ENCODE measurements around the gene CYB5RL.

CYB5RL gene

GRCh38 chr1:54225986-54226559 lies 26.2 kb upstream of the CYB5RL start:
- Histone ChIP-seq H3K4me1 (peaks cover 0 to 35% (median 23%) of the 10 kb centered on the region in 4 donors), H3K36me3 (peaks cover 0 to 70% (median 22%) of the 10 kb centered on the region in 3 donors), H3K9me3 (no peaks in the 10 kb centered on the region), H3K27me3 (no peaks in the 10 kb centered on the region), H3K27ac (peak overlapping the region in 1 of 2 donors; percentile 74), H3K4me3 (no peak overlapping the region)
- intact Hi-C loops (cut with DNase I; ENCODE audit: low total_unique reads): loop anchor here (10.0 kb wide), 1 partner anchor 259 kb away; no protein-coding TSS in a partner anchor
- DNase-seq: no peak
- no peak for TF ChIP-seq CTCF (IDR thresholded peaks at IDR 0.05)

GRCh38 chr1:54225378-54225777 lies 25.5 kb upstream of the CYB5RL start:
- Histone ChIP-seq H3K4me3 (no peak overlapping the region), H3K9me3 (no peaks in the 10 kb centered on the region), H3K4me1 (peaks cover 0 to 42% (median 24%) of the 10 kb centered on the region in 4 donors), H3K36me3 (peaks cover 0 to 70% (median 16%) of the 10 kb centered on the region in 3 donors), H3K27ac (no peak overlapping the region), H3K27me3 (no peaks in the 10 kb centered on the region)
- TF ChIP-seq CTCF (IDR thresholded peaks at IDR 0.05): no peak
- intact Hi-C loops (cut with DNase I; ENCODE audit: low total_unique reads): loop anchor here (10.0 kb wide), 1 partner anchor 259 kb away; no protein-coding TSS in a partner anchor
- DNase-seq: no peak

- H3K27ac ChIP-seq: no peak overlapping the region
- H3K4me3 ChIP-seq: no peak overlapping the region
- peaks cover 0 to 49% (median 32%) of the 10 kb centered on the region in 4 donors for H3K4me1 ChIP-seq
- H3K9me3 ChIP-seq: no peaks in the 10 kb centered on the region
- no peaks in the 10 kb centered on the region for H3K27me3 ChIP-seq
- H3K36me3 ChIP-seq: peaks cover 0 to 65% (median 16%) of the 10 kb centered on the region in 3 donors
- no peak for TF ChIP-seq CTCF (IDR thresholded peaks at IDR 0.05)
- no peak for DNase-seq
- intact Hi-C loops (cut with DNase I; ENCODE audit: low total_unique reads): loop anchor here (10.0 kb wide), 1 partner anchor 261 kb away; no protein-coding TSS in a partner anchor
Observed at GRCh38 chr1:54224233-54224632, 24.4 kb upstream of the CYB5RL start.

- H3K4me3 ChIP-seq: no peak overlapping the region
- H3K4me1 ChIP-seq: peaks cover 0 to 49% (median 33%) of the 10 kb centered on the region in 4 donors
- no peaks in the 10 kb centered on the region for H3K27me3 ChIP-seq
- H3K36me3 ChIP-seq: peaks cover 2 to 65% (median 18%) of the 10 kb centered on the region in 3 donors
- DNase-seq: no peak
- H3K9me3 ChIP-seq: no peaks in the 10 kb centered on the region
- intact Hi-C loops (cut with DNase I; ENCODE audit: low total_unique reads): loop anchor here (10.0 kb wide), 1 partner anchor 261 kb away; no protein-coding TSS in a partner anchor
- TF ChIP-seq CTCF (IDR thresholded peaks at IDR 0.05): no peak
- no peak overlapping the region for H3K27ac ChIP-seq
Observed at GRCh38 chr1:54223441-54224202, 23.8 kb upstream of the CYB5RL start.

- no peak overlapping the region for H3K4me3 ChIP-seq
- H3K9me3 ChIP-seq: no peaks in the 10 kb centered on the region
- H3K36me3 ChIP-seq: peaks cover 11 to 65% (median 18%) of the 10 kb centered on the region in 3 donors
- no peak for DNase-seq
- intact Hi-C loops (cut with DNase I; ENCODE audit: low total_unique reads): loop anchor here (10.0 kb wide), 1 partner anchor 262 kb away; no protein-coding TSS in a partner anchor
- no peak for TF ChIP-seq CTCF (IDR thresholded peaks at IDR 0.05)
- H3K4me1 ChIP-seq: peaks cover 0 to 40% (median 24%) of the 10 kb centered on the region in 4 donors
- no peaks in the 10 kb centered on the region for H3K27me3 ChIP-seq
- no peak overlapping the region for H3K27ac ChIP-seq
Observed at GRCh38 chr1:54222711-54223110, 22.9 kb upstream of the CYB5RL start.

Measured in tibial artery (tissue), 4 donors.